GM12878 (cell line): ENCODE data around the gene ST13. TPM values are rescaled to one million over a fixed set of nuclear protein-coding genes. Genes with fewer than 3 reads are reported as not detected.

Experiments used
- ATAC-seq: fragments of 200-7000 bp; cut with Tn5 transposase; 3 replicates; pipeline ENCODE4 v1.9.1; 2020; ENCODE audit warnings: mild to moderate bottlenecking, moderate library complexity
- BruUV-seq: library from RNA; stranded (reverse); fragments of 400-500 nt; replicated peaks from 2 replicates; lab custom pipeline; 2021; lab: Mats Ljungman, UMichigan
- CTCF ChIA-PET: fragments of 300-600 bp; sonication (Branson Sonifier 250); formaldehyde crosslinking; extraction: SDS; loops from one replicate; lab custom pipeline; 2021; ENCODE audit warnings: inconsistent platforms; lab: Yijun Ruan, JAX
- POLR2A ChIA-PET: fragments of 350-600 bp; formaldehyde crosslinking; extraction: SDS; loops from one replicate; lab custom pipeline; 2021; ENCODE audit warnings: inconsistent platforms; lab: Charles Lee
- RAD21 ChIA-PET: fragments of 300-600 bp; sonication (Branson Sonifier 250); formaldehyde crosslinking; loops from one replicate; lab custom pipeline; 2023; ENCODE audit warnings: antibody characterized with exemption; ENCODE audit not compliant: unreplicated experiment; lab: Charles Lee
- SMC1A ChIA-PET: fragments of 300-600 bp; sonication (Branson Sonifier 250); formaldehyde crosslinking; loops from one replicate; lab custom pipeline; 2023; ENCODE audit not compliant: unreplicated experiment, uncharacterized antibody; lab: Charles Lee
- DNase-seq: peaks from one replicate; pipeline ENCODE4 v3.0.0-alpha.2; 2011; ENCODE audit warnings: low read depth, low spot score
- FAIRE-seq: peaks from 3 replicates; lab custom pipeline; 2011; peaks lifted over from hg19 to GRCh38; lab: Jason Lieb, UNC
- H2AFZ ChIP-seq: 2 replicates; pipeline ENCODE4 v1.6.0; 2011; ENCODE audit warnings: low read depth, low read length, control low read depth; ENCODE audit not compliant: control insufficient read depth
- H3K27ac ChIP-seq: 2 replicates; pipeline ENCODE4 v1.5.1; 2011; ENCODE audit warnings: control low read depth; ENCODE audit not compliant: control insufficient read depth, insufficient read depth
- H3K27me3 ChIP-seq, 2 experiments: replicated peaks in 1 of 2; 2 replicates each; pipeline versions ENCODE4 v1.6.0 to v1.6.1; 2011; ENCODE audit warnings: low read length in 1 of 2; ENCODE audit not compliant: control insufficient read depth in 2 of 2, insufficient read depth in 2 of 2
- H3K36me3 ChIP-seq, 2 experiments: 2 replicates each; pipeline ENCODE4 v1.5.1; 2011; ENCODE audit warnings: low read length in 1 of 2; ENCODE audit not compliant: control insufficient read depth in 2 of 2, insufficient read depth in 2 of 2
- H3K4me1 ChIP-seq: 2 replicates; pipeline ENCODE4 v1.6.1; 2011; ENCODE audit warnings: mild to moderate bottlenecking, low read length, moderate library complexity, mixed read lengths; ENCODE audit not compliant: control insufficient read depth, insufficient read depth
- H3K4me2 ChIP-seq: 2 replicates; pipeline ENCODE4 v1.6.0; 2011; ENCODE audit warnings: control low read depth; ENCODE audit not compliant: control insufficient read depth, insufficient read depth
- H3K4me3 ChIP-seq: fragments of 200-600 bp; sonication (generic); 2 replicates; pipeline ENCODE4 v1.5.1; 2016
- H3K79me2 ChIP-seq: 2 replicates; pipeline ENCODE4 v1.6.0; 2011; ENCODE audit warnings: low read length; ENCODE audit not compliant: control insufficient read depth, insufficient read depth
- H3K9ac ChIP-seq: 2 replicates; pipeline ENCODE4 v1.8.0; 2011; ENCODE audit warnings: low read length, control low read depth, mixed read lengths; ENCODE audit not compliant: control insufficient read depth, insufficient read depth
- H3K9me3 ChIP-seq: replicated peaks from 3 replicates; pipeline ENCODE4 v1.5.1; 2011; ENCODE audit warnings: mild to moderate bottlenecking, low read length; ENCODE audit not compliant: control insufficient read depth, insufficient read depth
- H4K20me1 ChIP-seq: 2 replicates; pipeline ENCODE4 v1.6.0; 2011; ENCODE audit not compliant: control insufficient read depth, insufficient read depth
- ATF3 ChIP-seq: IDR thresholded peaks from 2 replicates; pipeline ENCODE4 v1.6.1; 2011; ENCODE audit warnings: low read depth, mild to moderate bottlenecking, low read length, moderate library complexity, borderline replicate concordance; ENCODE audit errors: extremely low read depth
- BACH1 ChIP-seq: fragments of 450-650 bp; IDR thresholded peaks from 2 replicates; pipeline ENCODE4 v1.6.1; 2017; ENCODE audit warnings: mild to moderate bottlenecking, borderline replicate concordance
- DPF2 ChIP-seq: fragments of 450-650 bp; IDR thresholded peaks from 2 replicates; pipeline ENCODE4 v1.6.1; 2017; ENCODE audit warnings: mild to moderate bottlenecking
- HSF1 ChIP-seq: fragments of 150-350 bp; IDR thresholded peaks from 2 replicates; pipeline ENCODE4 v1.6.1; 2014; ENCODE audit warnings: mild to moderate bottlenecking, low read depth, low read length
- NFYA ChIP-seq: IDR thresholded peaks from 2 replicates; pipeline ENCODE4 v1.6.1; 2011; ENCODE audit warnings: low read depth, mild to moderate bottlenecking, low read length, improper control_type of control experiment, borderline replicate concordance
- NR2C1 ChIP-seq: fragments of 450-650 bp; IDR thresholded peaks from 2 replicates; pipeline ENCODE4 v1.6.1; 2017; ENCODE audit warnings: antibody characterized with exemption, mild to moderate bottlenecking, moderate library complexity
- POLR2AphosphoS5 ChIP-seq: IDR thresholded peaks from 2 replicates; pipeline ENCODE4 v1.6.1; 2011; ENCODE audit warnings: mild to moderate bottlenecking, low read length, inconsistent platforms
- RELA ChIP-seq: fragments of 450-650 bp; IDR thresholded peaks from 2 replicates; pipeline ENCODE4 v1.8.0; 2014; ENCODE audit warnings: borderline replicate concordance; ENCODE audit not compliant: partially characterized antibody
- SMAD1 ChIP-seq: fragments of 450-650 bp; IDR thresholded peaks from 2 replicates; pipeline ENCODE4 v1.6.1; 2018; ENCODE audit warnings: mild to moderate bottlenecking, low read depth; ENCODE audit not compliant: partially characterized antibody
- SP1 ChIP-seq: IDR thresholded peaks from one replicate; pipeline ENCODE4 v1.6.1; 2011; ENCODE audit warnings: low read depth, low read length
- TBL1XR1 ChIP-seq: IDR thresholded peaks from 2 replicates; pipeline ENCODE4 v1.6.1; 2012; ENCODE audit warnings: low read depth, low read length, improper control_type of control experiment
- USF2 ChIP-seq: IDR thresholded peaks from 2 replicates; pipeline ENCODE4 v1.6.1; 2011; ENCODE audit warnings: low read depth, low read length, improper control_type of control experiment, borderline replicate concordance
- ZSCAN29 ChIP-seq: fragments of 450-650 bp; IDR thresholded peaks from 2 replicates; pipeline ENCODE4 v1.6.1; 2017; ENCODE audit warnings: mild to moderate bottlenecking, moderate library complexity
- WGBS: methylation state at CpG from one replicate; pipeline ENCODE4 v1.1.6; 2016; ENCODE audit warnings: low lambda C conversion rate; ENCODE audit not compliant: insufficient replicate concordance, insufficient coverage; ENCODE audit errors: missing lambda C conversion rate; 5-methylcytosine and 5-hydroxymethylcytosine counted together
- in situ Hi-C: fragments of 300-500 bp; cut with MboI; formaldehyde crosslinking; loops from 9 replicates; pipeline ENCODE4 v1.14.3; 2018; ENCODE audit warnings: mixed read lengths
- intact Hi-C: fragments of 100-400 bp; cut with micrococcal nuclease; formaldehyde crosslinking; loops from one replicate; pipeline ENCODE4 v1.14.2; 2022; ENCODE audit not compliant: unreplicated experiment
- polyA plus RNA-seq, 11 experiments: library from polyadenylated mRNA; depleted of rRNA in 4 of 11; unstranded in 6 of 11; stranded (reverse) in 5 of 11; fragments of >200 nt; fragmentation: Nextera tagmentation in 4 of 11; fragmentation: Illumina TruSeq in 1 of 11; extraction: Ambion mirVana in 4 of 11; extraction: Trizol in 1 of 11; gene quantifications; 1 replicate in 1 of 11; 2 replicates in 10 of 11; pipeline versions ENCODE4 v1.2.1 to v1.2.3, GENCODE V29; 2011 to 2016; ENCODE audit warnings: inconsistent platforms in 2 of 11, missing spikeins in 2 of 11, low read depth in 1 of 11
- total RNA-seq, 4 experiments: library from RNA; depleted of rRNA in 3 of 4; stranded (reverse); fragments of >200 nt in 3 of 4; fragmentation: Illumina TruSeq in 1 of 4; extraction: Trizol in 1 of 4; gene quantifications; 2 replicates each; pipeline versions ENCODE4 v1.2.1 to v1.2.3, GENCODE V29; 2013 to 2021
- TF ChIP-seq, protein P1 (sequence below), 3 experiments: IDR thresholded peaks in 2 of 3; conservative IDR thresholded peaks in 1 of 3; 2 replicates each; pipeline ENCODE4 v1.5.1; 2011; ENCODE audit warnings: low read depth in 3 of 3, low read length in 3 of 3, mild to moderate bottlenecking in 3 of 3, control low read depth in 2 of 3, moderate library complexity in 2 of 3, inconsistent platforms in 1 of 3, mixed read lengths in 1 of 3; ENCODE audit not compliant: control insufficient read depth in 2 of 3, insufficient read depth in 1 of 3; ENCODE audit errors: extremely low read depth in 1 of 3

Gene ST13
- total and polyA plus RNA-seq, 10 of the 15 experiments (the other 5 are each of a cell fraction or from before 2014, with no cell fraction given) = 52.5 to 286 (median 181) TPM

- Histone ChIP-seq H4K20me1 (no peaks in the 10 kb centered on the region), H3K4me1 (no peaks in the 10 kb centered on the region), H3K27ac (no peak overlapping the region), H2AFZ (no peak overlapping the region), H3K4me2 (no peak overlapping the region), H3K79me2 (no peaks in the 10 kb centered on the region), H3K9ac (no peak overlapping the region), H3K27me3 (no peaks in the 10 kb centered on the region), H3K4me3 (no peak overlapping the region), H3K36me3 (no peaks in the 10 kb centered on the region; a peak in 1 of 4 replicates), H3K9me3 (no peaks in the 10 kb centered on the region)
- 96% methylated on average over 3 of the region's 3 CpGs for WGBS
- ChIA-PET SMC1A (no interaction called here), CTCF (interaction anchor here (0.8 kb wide), 1 partner anchor 48 kb away, joined by 3 read pairs; no protein-coding TSS in a partner anchor), POLR2A (interaction anchor here (0.6 kb wide), 1 partner anchor 221 kb away, joined by 3 read pairs; no protein-coding TSS in a partner anchor), RAD21 (no interaction called here)
- ATAC-seq (no peak), FAIRE-seq (no peak), DNase-seq (no peak)
- no TSS peak for BruUV-seq
- TF ChIP-seq NFYA (no peak), SMAD1 (no peak), TBL1XR1 (no peak)
- in situ Hi-C loops (no loop called here), intact Hi-C loops (no loop called here)
These were observed 18.7 kb upstream of the ST13 start for GRCh38 chr22:40875111-40875510.

DNA sequence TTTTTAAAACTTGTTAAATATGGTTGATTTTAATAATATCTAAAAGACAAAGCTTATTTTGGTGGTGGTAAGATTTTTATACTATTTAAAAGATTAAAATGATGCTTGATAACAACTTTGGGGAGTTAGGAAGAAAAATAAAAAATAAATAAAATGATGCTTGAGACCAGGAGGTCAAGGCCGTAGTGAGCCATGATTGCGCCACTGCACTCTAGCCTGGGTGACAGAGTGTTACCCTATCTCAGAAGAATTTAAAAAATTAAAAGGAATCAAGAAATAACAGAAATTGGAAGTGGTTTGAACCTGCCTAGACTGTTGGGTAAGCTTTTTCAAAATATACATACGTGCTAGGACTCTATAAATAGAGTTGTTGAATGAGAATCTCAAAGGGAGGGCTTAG lies 17.6 kb upstream of the ST13 start:
- Histone ChIP-seq H3K4me3 (no peak overlapping the region), H3K4me1 (no peaks in the 10 kb centered on the region), H3K9ac (no peak overlapping the region), H3K79me2 (no peaks in the 10 kb centered on the region), H2AFZ (no peak overlapping the region), H3K36me3 (no peaks in the 10 kb centered on the region; a peak in 1 of 4 replicates), H3K9me3 (no peaks in the 10 kb centered on the region), H3K4me2 (no peak overlapping the region), H4K20me1 (no peaks in the 10 kb centered on the region), H3K27me3 (no peaks in the 10 kb centered on the region), H3K27ac (no peak overlapping the region)
- POLR2A ChIA-PET = interaction anchor here (0.8 kb wide), 1 partner anchor 17 kb away, joined by 6 read pairs; the partner anchor contains the start of genes ST13 and XPNPEP3
- intact Hi-C loops (no loop called here), in situ Hi-C loops (no loop called here)
- BruUV-seq = no TSS peak
- no peak for ATAC-seq
- WGBS = 100% methylated on average over 3 of the region's 3 CpGs
- FAIRE-seq = no peak
- CTCF ChIA-PET = interaction anchor here (1.0 kb wide), 1 partner anchor 25 kb away, joined by 3 read pairs; no protein-coding TSS in a partner anchor
- SMC1A ChIA-PET = interaction anchor here (1.1 kb wide), 1 partner anchor 181 kb away, joined by 3 read pairs; no protein-coding TSS in a partner anchor
- DNase-seq = no peak
- RAD21 ChIA-PET = no interaction called here
- TF ChIP-seq POLR2AphosphoS5 = no peak
- no peak for TF ChIP-seq HSF1
- no peak for TF ChIP-seq DPF2
- TF ChIP-seq NR2C1 = no peak
- TF ChIP-seq ZSCAN29 = no peak
- no peak for TF ChIP-seq BACH1
- TF ChIP-seq ATF3 = no peak
- TF ChIP-seq, protein P1, sequence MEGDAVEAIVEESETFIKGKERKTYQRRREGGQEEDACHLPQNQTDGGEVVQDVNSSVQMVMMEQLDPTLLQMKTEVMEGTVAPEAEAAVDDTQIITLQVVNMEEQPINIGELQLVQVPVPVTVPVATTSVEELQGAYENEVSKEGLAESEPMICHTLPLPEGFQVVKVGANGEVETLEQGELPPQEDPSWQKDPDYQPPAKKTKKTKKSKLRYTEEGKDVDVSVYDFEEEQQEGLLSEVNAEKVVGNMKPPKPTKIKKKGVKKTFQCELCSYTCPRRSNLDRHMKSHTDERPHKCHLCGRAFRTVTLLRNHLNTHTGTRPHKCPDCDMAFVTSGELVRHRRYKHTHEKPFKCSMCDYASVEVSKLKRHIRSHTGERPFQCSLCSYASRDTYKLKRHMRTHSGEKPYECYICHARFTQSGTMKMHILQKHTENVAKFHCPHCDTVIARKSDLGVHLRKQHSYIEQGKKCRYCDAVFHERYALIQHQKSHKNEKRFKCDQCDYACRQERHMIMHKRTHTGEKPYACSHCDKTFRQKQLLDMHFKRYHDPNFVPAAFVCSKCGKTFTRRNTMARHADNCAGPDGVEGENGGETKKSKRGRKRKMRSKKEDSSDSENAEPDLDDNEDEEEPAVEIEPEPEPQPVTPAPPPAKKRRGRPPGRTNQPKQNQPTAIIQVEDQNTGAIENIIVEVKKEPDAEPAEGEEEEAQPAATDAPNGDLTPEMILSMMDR (IDR thresholded peaks at IDR 0.05 in 2 of 3, conservative IDR thresholded peaks at IDR 0.05 in 1 of 3; ENCODE audit: control insufficient read depth in 2 of 3, extremely low read depth in 1 of 3, insufficient read depth in 1 of 3, low read depth in 3 of 3, low read length in 3 of 3) = no peak
- TF ChIP-seq USF2 = no peak
- TF ChIP-seq SP1 = no peak
- TF ChIP-seq RELA = no peak
